Occipital lobe (tissue), 2 donors: ENCODE data around the gene RAB44. TPM values are rescaled to one million over a fixed set of nuclear protein-coding genes. Genes with fewer than 3 reads are reported as not detected.

Experiments used
- DNase-seq: peaks from one replicate; lab custom pipeline; 2025; lab: John Stamatoyannopoulos, UW
- total RNA-seq: library from RNA; depleted of rRNA; stranded (reverse); fragments of >200 nt; gene quantifications from one replicate; pipeline ENCODE4 v1.2.3, GENCODE V29; 2014

RAB44 gene
- total RNA-seq, 1 donor from 2014 or later = not detected

- DNase-seq = peak; percentile 68
Observed at GRCh38 chr6:36666826-36667591, 30.6 kb upstream of the RAB44 start.

GRCh38 chr6:36668591-36668990 is 29.0 kb upstream of the RAB44 start:
- no peak for DNase-seq

- DNase-seq = no peak
Observed at GRCh38 chr6:36669002-36669401, 28.6 kb upstream of the RAB44 start.

GRCh38 chr6:36670271-36670670 is 27.4 kb upstream of the RAB44 start:
- DNase-seq = no peak

GRCh38 chr6:36671687-36672375 is 25.8 kb upstream of the RAB44 start:
- DNase-seq = no peak

GRCh38 chr6:36673882-36674281 is 23.7 kb upstream of the RAB44 start:
- no peak for DNase-seq

- no peak for DNase-seq
Observed at GRCh38 chr6:36674942-36675341, 22.7 kb upstream of the RAB44 start.

GRCh38 chr6:36676141-36677058 is 21.2 kb upstream of the RAB44 start:
- DNase-seq = no peak

- no peak for DNase-seq
Observed at GRCh38 chr6:36677059-36677749, 20.4 kb upstream of the RAB44 start.

- DNase-seq = no peak
Observed at GRCh38 chr6:36677753-36678487, 19.7 kb upstream of the RAB44 start.

- DNase-seq = peak; percentile 82
Observed at GRCh38 chr6:36678488-36679042, 19.1 kb upstream of the RAB44 start, which contains the start of gene CDKN1A. Gene CDKN1A, plus strand, starts transcription at chr6:36678714. Its CDS starts 5,388 bp downstream, at chr6:36684102.

GRCh38 chr6:36679043-36679833 is 18.4 kb upstream of the RAB44 start:
- DNase-seq = no peak

GRCh38 chr6:36682328-36683144 is 15.1 kb upstream of the RAB44 start:
- no peak for DNase-seq

GRCh38 chr6:36683145-36683655 is 14.4 kb upstream of the RAB44 start:
- DNase-seq = no peak

- DNase-seq = no peak
Observed at GRCh38 chr6:36683656-36684446, 13.8 kb upstream of the RAB44 start.

- DNase-seq = no peak
Observed at GRCh38 chr6:36684447-36684812, 13.2 kb upstream of the RAB44 start.

- no peak for DNase-seq
Observed at GRCh38 chr6:36685166-36685924, 12.3 kb upstream of the RAB44 start.
